Activated CD4-positive, alpha-beta T cell treated with anti-CD3 and anti-CD28 coated beads, Interleukin-2, amount 50 U/mL, for 1 hour (primary cell): ENCODE data around the gene TRAK1.
"Not testable (repeated sequence)": the region's sequence is repeated elsewhere in the genome, so short reads cannot be mapped to it uniquely, and the experiment has no call there.

Experiments used
- DNase-seq: peaks from one replicate; pipeline ENCODE4 v3.0.0-alpha.2; 2020

Gene TRAK1

GRCh38 chr3:42099020-42099765, 8.0 kb downstream of the TRAK1 start:
- DNase-seq = no peak

- DNase-seq = no peak
Observed at GRCh38 chr3:42101048-42101447, 9.9 kb downstream of the TRAK1 start.

- DNase-seq = no peak
Observed at GRCh38 chr3:42101481-42101880, 10.3 kb downstream of the TRAK1 start.

GRCh38 chr3:42102571-42102970, 11.4 kb downstream of the TRAK1 start:
- no peak for DNase-seq

- not testable (repeated sequence) for DNase-seq
Observed at GRCh38 chr3:42103921-42104665, 12.9 kb downstream of the TRAK1 start.

GRCh38 chr3:42105994-42106393, 14.8 kb downstream of the TRAK1 start:
- DNase-seq = not testable (repeated sequence)

- no peak for DNase-seq
Observed at GRCh38 chr3:42106646-42107045, 15.5 kb downstream of the TRAK1 start.

GRCh38 chr3:42110631-42111030, 19.5 kb downstream of the TRAK1 start:
- no peak for DNase-seq

- DNase-seq = no peak
Observed at GRCh38 chr3:42114130-42114725, 23.1 kb downstream of the TRAK1 start.

- DNase-seq = no peak
Observed at GRCh38 chr3:42115215-42115614, 24.1 kb downstream of the TRAK1 start.

GRCh38 chr3:42115946-42116345, 24.8 kb downstream of the TRAK1 start:
- no peak for DNase-seq

GRCh38 chr3:42116466-42116865, 25.3 kb downstream of the TRAK1 start:
- DNase-seq = no peak

- peak; percentile 5 for DNase-seq
Observed at GRCh38 chr3:42117175-42118008, 26.2 kb downstream of the TRAK1 start.

GRCh38 chr3:42118762-42119361, 27.7 kb downstream of the TRAK1 start:
- no peak for DNase-seq

GRCh38 chr3:42119561-42120355, 28.6 kb downstream of the TRAK1 start:
- no peak for DNase-seq

GRCh38 chr3:42120866-42121265, 29.7 kb downstream of the TRAK1 start:
- no peak for DNase-seq

- DNase-seq = no peak
Observed at GRCh38 chr3:42122261-42123011, 31.3 kb downstream of the TRAK1 start.

GRCh38 chr3:42123012-42123581, 31.9 kb downstream of the TRAK1 start:
- DNase-seq = no peak

- DNase-seq = no peak
Observed at GRCh38 chr3:42123824-42124658, 32.9 kb downstream of the TRAK1 start.

- DNase-seq = no peak
Observed at GRCh38 chr3:42127226-42127625, 36.1 kb downstream of the TRAK1 start.
